HS-27A (cell line): ENCODE measurements around the gene GABPA.

ENCODE experiments used
- DNase-seq: peaks from one replicate; pipeline ENCODE4 v3.0.0-alpha.2; 2012; ENCODE audit warnings: low read depth, missing footprints

GABPA gene

DNA sequence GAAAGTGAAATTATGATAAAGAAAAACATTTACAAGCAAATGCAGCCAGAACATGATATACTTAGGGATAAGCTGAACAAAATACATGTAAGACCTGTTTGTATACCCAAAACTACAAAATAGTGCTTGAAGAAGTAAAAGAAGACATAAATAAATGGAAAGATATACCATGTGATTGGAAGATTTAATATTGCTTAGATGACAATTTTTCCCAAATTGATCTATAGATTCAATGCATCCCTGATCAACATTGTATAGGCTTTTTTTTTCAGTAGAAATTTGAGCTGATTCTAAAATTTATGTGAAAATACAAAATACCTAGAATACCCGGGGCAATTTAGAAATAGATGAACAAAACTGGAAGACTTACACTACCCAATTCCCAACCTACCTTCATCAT lies 76.4 kb downstream of the GABPA start:
- DNase-seq = no peak

DNA sequence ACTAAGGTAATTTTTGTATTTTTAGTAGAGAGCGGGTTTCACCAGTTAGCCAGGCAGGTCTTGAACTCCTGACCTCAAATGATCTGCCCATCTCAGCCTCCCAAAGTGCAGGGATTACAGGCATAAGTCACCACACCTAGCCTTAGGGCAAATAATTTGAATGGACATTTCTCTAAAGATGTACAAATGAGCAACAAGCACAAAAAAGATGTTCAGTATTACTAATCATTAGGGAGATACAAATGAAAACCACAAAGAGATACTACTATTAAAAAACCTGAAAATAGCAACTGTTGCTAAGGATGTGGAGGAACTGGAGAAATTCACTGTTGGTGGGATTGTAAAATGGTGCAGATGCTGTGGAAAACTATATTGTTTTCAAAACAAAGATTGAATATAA lies 79.1 kb downstream of the GABPA start:
- DNase-seq = no peak

DNA sequence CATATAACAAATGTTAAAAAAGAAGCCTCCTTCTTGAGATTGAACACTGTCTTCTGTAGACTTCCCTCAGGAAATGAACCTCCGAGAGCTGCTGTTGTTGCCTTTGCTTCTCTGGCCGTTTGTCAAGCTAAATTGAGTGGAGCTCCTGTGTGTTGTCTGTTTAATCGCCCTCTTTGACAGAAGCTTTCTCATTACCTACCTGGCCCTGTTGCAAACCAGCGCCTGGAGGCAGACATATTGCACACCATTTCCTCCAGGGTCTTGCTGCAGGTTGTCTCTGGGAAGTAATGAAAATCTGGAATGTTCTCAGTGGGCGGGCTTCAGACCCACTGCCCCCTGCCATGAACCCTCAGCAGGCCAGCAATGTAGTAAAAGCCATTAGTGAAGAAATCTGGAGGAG lies 83.3 kb downstream of the GABPA start:
- DNase-seq = no peak

DNA sequence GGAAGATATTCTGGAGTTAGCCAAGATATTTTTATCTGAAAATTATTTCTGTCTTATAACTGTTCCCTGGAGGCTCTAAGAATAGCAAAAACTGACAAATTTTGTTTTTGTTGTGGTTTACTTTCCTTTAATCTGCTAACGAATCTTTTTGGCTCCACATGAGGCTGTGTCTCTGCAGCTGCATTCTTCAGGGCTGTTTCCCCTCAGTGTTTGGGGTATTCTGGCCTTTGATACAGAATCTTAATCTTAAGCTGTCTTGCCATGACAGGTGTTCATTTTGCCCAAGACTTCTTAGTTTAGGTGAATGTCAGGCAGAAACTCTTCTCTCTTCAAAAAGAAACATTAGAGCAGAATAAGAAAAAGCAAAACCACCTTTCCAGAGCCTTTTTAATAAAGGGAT lies 83.8 kb downstream of the GABPA start:
- no peak for DNase-seq
